ENCODE data around the gene TCF12.

- no peak for TF ChIP-seq CTCF (IDR thresholded peaks at IDR 0.05)
- no peak for TF ChIP-seq POLR2A (IDR thresholded peaks at IDR 0.05)
Measured at GRCh38 chr15:57324944-57325679, 406.7 kb downstream of the TCF12 start.
